Endothelial cell of umbilical vein (primary cell): ENCODE measurements around the gene TOP1. TPM values are rescaled to one million over a fixed set of nuclear protein-coding genes. Genes with fewer than 3 reads are reported as not detected.

Source experiments
- BruUV-seq: library from RNA; stranded (reverse); fragments of 400-500 nt; replicated peaks from 2 replicates; lab custom pipeline; 2021; lab: Mats Ljungman, UMichigan
- CTCF ChIA-PET: fragments of 300-600, 350-600 bp; sonication (Branson Sonifier 250); formaldehyde crosslinking; loops from one replicate; lab custom pipeline; 2021; ENCODE audit warnings: antibody characterized with exemption, inconsistent platforms; lab: Charles Lee
- POLR2A ChIA-PET: fragments of 300-600, 350-600 bp; sonication (Branson Sonifier 250); formaldehyde crosslinking; loops from one replicate; lab custom pipeline; 2021; ENCODE audit warnings: antibody characterized with exemption, inconsistent platforms; lab: Charles Lee
- DNase-seq: peaks from one replicate; pipeline ENCODE4 v3.0.0-alpha.2; 2011; ENCODE audit warnings: low read depth, low spot score
- FAIRE-seq: peaks from 2 replicates; lab custom pipeline; 2011; peaks lifted over from hg19 to GRCh38; lab: Jason Lieb, UNC
- H2AFZ ChIP-seq: 2 replicates; pipeline ENCODE4 v1.6.0; 2012; ENCODE audit warnings: low read depth, low read length, control low read depth, inconsistent platforms
- H3K27ac ChIP-seq: 2 replicates; pipeline ENCODE4 v1.5.1; 2011; ENCODE audit warnings: low read depth, mild to moderate bottlenecking, control low read depth, low read length, moderate library complexity; ENCODE audit not compliant: insufficient read depth
- H3K27me3 ChIP-seq, 2 experiments: 2 replicates each; pipeline versions ENCODE4 v1.6.0 to v1.6.1; 2011; ENCODE audit warnings: low read length in 2 of 2, mixed read lengths in 1 of 2; ENCODE audit not compliant: control insufficient read depth in 2 of 2, insufficient read depth in 2 of 2
- H3K36me3 ChIP-seq, 2 experiments: 2 replicates in 1 of 2; 3 replicates in 1 of 2; pipeline ENCODE4 v1.5.1; 2011; ENCODE audit warnings: low read length in 2 of 2, mild to moderate bottlenecking in 1 of 2, moderate library complexity in 1 of 2; ENCODE audit not compliant: control insufficient read depth in 2 of 2, insufficient read depth in 2 of 2; ENCODE audit errors: extremely low read depth in 1 of 2
- H3K4me1 ChIP-seq: 3 replicates; pipeline ENCODE4 v1.5.1; 2011; ENCODE audit warnings: mild to moderate bottlenecking, low read length; ENCODE audit not compliant: control insufficient read depth, insufficient read depth; ENCODE audit errors: extremely low read depth
- H3K4me2 ChIP-seq: 2 replicates; pipeline ENCODE4 v1.6.1; 2011; ENCODE audit warnings: low read length, control low read depth, mixed read lengths; ENCODE audit not compliant: insufficient read depth
- H3K4me3 ChIP-seq, 3 experiments: fragments of 200-600 bp in 1 of 3; sonication (generic), shearing (Covaris generic) in 1 of 3; replicated peaks in 1 of 3; 2 replicates each; pipeline ENCODE4 v1.5.1; 2011 to 2016; ENCODE audit warnings: control low read depth in 3 of 3, low read length in 3 of 3, mild to moderate bottlenecking in 2 of 3, inconsistent platforms in 1 of 3, low read depth in 1 of 3, moderate library complexity in 1 of 3; ENCODE audit not compliant: insufficient read depth in 1 of 3
- H3K79me2 ChIP-seq: 2 replicates; pipeline ENCODE4 v1.6.0; 2012; ENCODE audit warnings: low read length, inconsistent platforms; ENCODE audit not compliant: control insufficient read depth, insufficient read depth
- H3K9ac ChIP-seq: replicated peaks from 2 replicates; pipeline ENCODE3; 2011; ENCODE audit warnings: low read length, control low read depth; ENCODE audit not compliant: insufficient read depth; ENCODE audit errors: extremely low read depth
- H3K9me1 ChIP-seq: replicated peaks from 3 replicates; pipeline ENCODE4 v1.6.0; 2011; ENCODE audit warnings: mild to moderate bottlenecking, low read length; ENCODE audit not compliant: control insufficient read depth, insufficient read depth; ENCODE audit errors: extremely low read depth
- H3K9me3 ChIP-seq: replicated peaks from 2 replicates; pipeline ENCODE4 v1.5.1; 2012; ENCODE audit warnings: low read length, inconsistent platforms; ENCODE audit not compliant: control insufficient read depth, insufficient read depth
- H4K20me1 ChIP-seq: replicated peaks from 2 replicates; pipeline ENCODE3; 2011; ENCODE audit warnings: mild to moderate bottlenecking, low read length; ENCODE audit not compliant: control insufficient read depth, insufficient read depth; ENCODE audit errors: extremely low read depth
- EZH2 ChIP-seq: IDR thresholded peaks from 2 replicates; pipeline ENCODE4 v1.6.1; 2012; ENCODE audit warnings: borderline replicate concordance, low read depth, mild to moderate bottlenecking, moderate library complexity, low read length, inconsistent platforms; ENCODE audit not compliant: severe bottlenecking
- FOS ChIP-seq: IDR thresholded peaks from 2 replicates; pipeline ENCODE4 v1.6.1; 2011; ENCODE audit warnings: mild to moderate bottlenecking, low read length, moderate library complexity, borderline replicate concordance; ENCODE audit not compliant: insufficient read depth
- GATA2 ChIP-seq: IDR thresholded peaks from 2 replicates; pipeline ENCODE4 v1.7.0; 2011; ENCODE audit warnings: low read depth, mild to moderate bottlenecking, moderate library complexity, mixed read lengths, low read length; ENCODE audit not compliant: insufficient read length, insufficient read depth
- JUN ChIP-seq: IDR thresholded peaks from 2 replicates; pipeline ENCODE4 v1.6.1; 2011; ENCODE audit warnings: borderline replicate concordance, low read depth; ENCODE audit not compliant: insufficient read length, insufficient read depth
- MYC ChIP-seq: IDR thresholded peaks from one replicate; pipeline ENCODE4 v1.6.1; 2011; ENCODE audit warnings: mild to moderate bottlenecking, low read depth, low read length
- POLR2A ChIP-seq: IDR thresholded peaks from 2 replicates; pipeline ENCODE4 v1.6.1; 2012; ENCODE audit warnings: low read depth, mild to moderate bottlenecking, control low read depth, low read length
- POLR2AphosphoS5 ChIP-seq: IDR thresholded peaks from 2 replicates; pipeline ENCODE4 v1.6.1; 2012; ENCODE audit warnings: low read depth, mild to moderate bottlenecking, control low read depth, low read length, moderate library complexity; ENCODE audit not compliant: insufficient read depth
- dilution Hi-C: fragments of 300-500 bp; cut with MboI; formaldehyde crosslinking; loops from one replicate; pipeline ENCODE4 v1.15.0; 2019; ENCODE audit warnings: low sequenced_read_pairs; ENCODE audit not compliant: extremely low pct_ligation_motif_present
- intact Hi-C: fragments of 100-400 bp; cut with micrococcal nuclease; formaldehyde crosslinking; loops from one replicate; pipeline ENCODE4 v1.10.0; 2022
- polyA plus RNA-seq, 4 experiments: library from polyadenylated mRNA; depleted of rRNA in 3 of 4; stranded (reverse) in 3 of 4; unstranded in 1 of 4; fragments of >200 nt; gene quantifications; 2 replicates each; pipeline versions ENCODE4 v1.2.1 to v1.2.3, GENCODE V29; 2011 to 2012; ENCODE audit warnings: missing spikeins in 1 of 4
- total RNA-seq: library from RNA; stranded (reverse); gene quantifications from 2 replicates; pipeline ENCODE4 v1.2.3, GENCODE V29; 2021
- TF ChIP-seq, protein P1 (sequence below), 2 donors: IDR thresholded peaks; 1 replicate in 1 of 2; 2 replicates in 1 of 2; pipeline ENCODE4 v1.5.1; 2011; ENCODE audit warnings: low read length in 2 of 2, mild to moderate bottlenecking in 2 of 2, moderate library complexity in 2 of 2, control low read depth in 1 of 2, inconsistent platforms in 1 of 2, low read depth in 1 of 2; ENCODE audit not compliant: insufficient read depth in 1 of 2; ENCODE audit errors: extremely low read depth in 1 of 2
- TF ChIP-seq, protein P2 (sequence below): IDR thresholded peaks from 2 replicates; pipeline ENCODE4 v1.6.1; 2011; ENCODE audit not compliant: insufficient read depth, insufficient read length

Gene TOP1
- total and polyA plus RNA-seq, 2 donors (not counting 3 experiments of a cell fraction or from before 2014, with no cell fraction given): 7.0 to 77.4 TPM

DNA sequence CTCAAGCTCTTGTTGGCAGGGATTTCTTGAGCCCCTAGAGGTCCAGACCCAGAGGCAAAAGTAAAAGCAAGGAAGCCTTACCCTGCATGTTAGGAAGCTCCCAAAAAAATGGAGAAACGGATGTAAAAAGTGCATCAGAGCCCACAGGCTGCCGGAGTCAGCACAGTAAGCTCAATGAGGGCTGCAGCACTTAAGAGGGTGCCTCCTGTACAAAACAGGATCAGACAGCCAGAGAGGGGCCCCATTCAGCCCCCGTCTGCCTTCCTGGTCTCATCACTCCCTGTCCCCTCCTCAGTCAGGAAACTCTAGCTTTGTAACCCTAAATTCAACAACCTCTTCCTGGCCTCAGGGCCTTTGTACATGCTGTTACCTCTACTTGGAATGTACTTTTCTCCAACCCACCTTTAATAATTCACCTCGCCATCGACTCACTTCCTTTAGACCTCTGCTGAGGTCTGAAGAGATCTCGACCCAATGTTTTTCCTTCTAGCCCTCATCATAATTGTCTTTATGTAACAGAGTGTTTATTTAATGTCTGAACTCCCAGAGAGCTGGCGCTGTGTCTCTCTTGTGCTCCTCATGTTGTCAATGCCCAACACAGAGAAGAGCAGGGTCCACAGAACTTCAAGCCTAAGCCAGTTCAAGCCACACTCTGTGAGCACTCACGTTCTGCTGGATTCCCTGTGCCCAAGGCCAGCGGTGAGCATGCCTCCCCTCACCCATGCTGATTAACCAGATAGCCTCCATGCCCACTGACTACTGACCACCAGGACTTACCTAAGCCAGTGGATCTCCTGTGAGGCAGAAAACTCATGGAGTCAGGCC is 106.0 kb downstream of the TOP1 start:
- peaks cover 14% of the 10 kb centered on the region for H3K4me1 ChIP-seq
- dilution Hi-C loops (no loop called here), intact Hi-C loops (loop anchor here (1.0 to 5.0 kb wide), 4 partner anchors 38 to 483 kb away; partner anchors contain the start of gene CHD6)
- no TSS peak for BruUV-seq
- no peaks in the 10 kb centered on the region for H3K27me3 ChIP-seq
- no peak overlapping the region for H3K4me2 ChIP-seq
- peaks cover 21% of the 10 kb centered on the region for H3K79me2 ChIP-seq
- no peak for DNase-seq
- TF ChIP-seq JUN: no peak
- TF ChIP-seq MYC: no peak
- no peak for TF ChIP-seq FOS
- TF ChIP-seq, protein P1, sequence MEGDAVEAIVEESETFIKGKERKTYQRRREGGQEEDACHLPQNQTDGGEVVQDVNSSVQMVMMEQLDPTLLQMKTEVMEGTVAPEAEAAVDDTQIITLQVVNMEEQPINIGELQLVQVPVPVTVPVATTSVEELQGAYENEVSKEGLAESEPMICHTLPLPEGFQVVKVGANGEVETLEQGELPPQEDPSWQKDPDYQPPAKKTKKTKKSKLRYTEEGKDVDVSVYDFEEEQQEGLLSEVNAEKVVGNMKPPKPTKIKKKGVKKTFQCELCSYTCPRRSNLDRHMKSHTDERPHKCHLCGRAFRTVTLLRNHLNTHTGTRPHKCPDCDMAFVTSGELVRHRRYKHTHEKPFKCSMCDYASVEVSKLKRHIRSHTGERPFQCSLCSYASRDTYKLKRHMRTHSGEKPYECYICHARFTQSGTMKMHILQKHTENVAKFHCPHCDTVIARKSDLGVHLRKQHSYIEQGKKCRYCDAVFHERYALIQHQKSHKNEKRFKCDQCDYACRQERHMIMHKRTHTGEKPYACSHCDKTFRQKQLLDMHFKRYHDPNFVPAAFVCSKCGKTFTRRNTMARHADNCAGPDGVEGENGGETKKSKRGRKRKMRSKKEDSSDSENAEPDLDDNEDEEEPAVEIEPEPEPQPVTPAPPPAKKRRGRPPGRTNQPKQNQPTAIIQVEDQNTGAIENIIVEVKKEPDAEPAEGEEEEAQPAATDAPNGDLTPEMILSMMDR (IDR thresholded peaks at IDR 0.05; ENCODE audit: extremely low read depth in 1 of 2, insufficient read depth in 1 of 2, low read depth in 1 of 2, low read length in 2 of 2): no peak
- no peak for TF ChIP-seq POLR2AphosphoS5
- TF ChIP-seq GATA2: no peak
- TF ChIP-seq POLR2A: no peak
- TF ChIP-seq, protein P2, sequence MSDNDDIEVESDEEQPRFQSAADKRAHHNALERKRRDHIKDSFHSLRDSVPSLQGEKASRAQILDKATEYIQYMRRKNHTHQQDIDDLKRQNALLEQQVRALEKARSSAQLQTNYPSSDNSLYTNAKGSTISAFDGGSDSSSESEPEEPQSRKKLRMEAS: no peak
- TF ChIP-seq EZH2: no peak
- FAIRE-seq: peak; percentile 28
- POLR2A ChIA-PET: interaction anchor here (0.7 kb wide), 1 partner anchor 13 kb away, joined by 3 read pairs; no protein-coding TSS in a partner anchor
- no peaks in the 10 kb centered on the region for H4K20me1 ChIP-seq
- no peaks in the 10 kb centered on the region for H3K9me1 ChIP-seq
- H2AFZ ChIP-seq: no peak overlapping the region
- no peaks in the 10 kb centered on the region for H3K36me3 ChIP-seq
- no peak overlapping the region for H3K27ac ChIP-seq
- no peak overlapping the region for H3K9ac ChIP-seq
- CTCF ChIA-PET: interaction anchor here (0.6 to 5.9 kb wide), 50 partner anchors 9 to 301 kb away, joined by 3 to 126 read pairs (median 4); partner anchors contain the start of gene LPIN3
- no peaks in the 10 kb centered on the region for H3K9me3 ChIP-seq
- no peak overlapping the region for H3K4me3 ChIP-seq
